Smooth muscle cell (in vitro differentiated cells): ENCODE results near the gene YARS2. TPM values are rescaled to one million over a fixed set of nuclear protein-coding genes. Genes with fewer than 3 reads are reported as not detected.

Experiments used
- DNase-seq: peaks from one replicate; lab custom pipeline; 2025; ENCODE audit not compliant: unreplicated experiment; lab: John Stamatoyannopoulos, UW
- H2AFZ ChIP-seq: fragments of 200-600 bp; sonication (generic); 2 replicates; pipeline ENCODE4 v1.6.0; 2016; ENCODE audit warnings: antibody characterized with exemption, low read depth, mild to moderate bottlenecking
- H3F3A ChIP-seq: fragments of 200-600 bp; sonication (generic); 2 replicates; pipeline ENCODE4 v1.6.0; 2017; ENCODE audit warnings: antibody characterized with exemption, low read depth
- H3K27ac ChIP-seq: fragments of 200-600 bp; sonication (generic); 2 replicates; pipeline ENCODE4 v1.5.1; 2016; ENCODE audit warnings: low read depth, mild to moderate bottlenecking
- H3K27me3 ChIP-seq: fragments of 200-600 bp; sonication (generic); 2 replicates; pipeline ENCODE4 v1.6.1; 2016; ENCODE audit warnings: low read depth, mild to moderate bottlenecking
- H3K36me3 ChIP-seq: fragments of 200-600 bp; sonication (generic); 2 replicates; pipeline ENCODE4 v1.5.1; 2016; ENCODE audit warnings: low read depth
- H3K4me1 ChIP-seq: fragments of 200-600 bp; sonication (generic); 2 replicates; pipeline ENCODE4 v1.5.1; 2016; ENCODE audit warnings: low read depth
- H3K4me2 ChIP-seq: fragments of 200-600 bp; sonication (generic); 2 replicates; pipeline ENCODE4 v1.6.0; 2016; ENCODE audit warnings: mild to moderate bottlenecking
- H3K4me3 ChIP-seq: fragments of 200-600 bp; sonication (generic); 2 replicates; pipeline ENCODE4 v1.5.1; 2016; ENCODE audit warnings: mild to moderate bottlenecking
- H3K79me2 ChIP-seq: fragments of 200-600 bp; sonication (generic); 2 replicates; pipeline ENCODE4 v1.6.0; 2016; ENCODE audit warnings: low read depth, mild to moderate bottlenecking
- H3K9ac ChIP-seq: fragments of 200-600 bp; sonication (generic); 2 replicates; pipeline ENCODE4 v1.6.0; 2016; ENCODE audit warnings: low read depth
- H3K9me3 ChIP-seq: fragments of 200-600 bp; sonication (generic); replicated peaks from 2 replicates; pipeline ENCODE4 v1.5.1; 2016; ENCODE audit warnings: low read depth
- H4K20me1 ChIP-seq: fragments of 200-600 bp; sonication (generic); 2 replicates; pipeline ENCODE4 v1.6.0; 2016; ENCODE audit warnings: low read depth
- WGBS: methylation state at CpG from one replicate; pipeline ENCODE4 v1.1.7; 2016; ENCODE audit warnings: low lambda C conversion rate; 5-methylcytosine and 5-hydroxymethylcytosine counted together
- polyA plus RNA-seq: library from polyadenylated mRNA; unstranded; fragments of >200 nt; fragmentation: Nextera tagmentation; extraction: Ambion mirVana; gene quantifications from 2 replicates; pipeline ENCODE4 v1.2.1, GENCODE V29; 2016
- total RNA-seq: library from RNA; depleted of rRNA; stranded (reverse); fragments of >200 nt; gene quantifications from 2 replicates; pipeline ENCODE4 v1.2.3, GENCODE V29; 2014
- TF ChIP-seq, protein P1 (sequence below): fragments of 200-600 bp; sonication (generic); IDR thresholded peaks from 2 replicates; pipeline ENCODE4 v1.5.1; 2017; ENCODE audit warnings: borderline replicate concordance, mild to moderate bottlenecking, antibody characterized with exemption; ENCODE audit not compliant: insufficient read depth, poor library complexity, severe bottlenecking

YARS2 gene
- 22.5 and 32.6 TPM in 2 replicates for total RNA-seq
- 25.4 and 25.9 TPM in 2 replicates for polyA plus RNA-seq

- peak; percentile 49 for DNase-seq
- WGBS = 1% methylated on average over 39 of the region's 39 CpGs
- peak within 1 kb of the TSS; percentile 93 for H3K9ac ChIP-seq
These were observed at the start of gene YARS2 for GRCh38 chr12:32755654-32756475. YARS2 (minus strand) TSS chr12:32755897; CDS start chr12:32755874, 23 bp downstream.

DNA sequence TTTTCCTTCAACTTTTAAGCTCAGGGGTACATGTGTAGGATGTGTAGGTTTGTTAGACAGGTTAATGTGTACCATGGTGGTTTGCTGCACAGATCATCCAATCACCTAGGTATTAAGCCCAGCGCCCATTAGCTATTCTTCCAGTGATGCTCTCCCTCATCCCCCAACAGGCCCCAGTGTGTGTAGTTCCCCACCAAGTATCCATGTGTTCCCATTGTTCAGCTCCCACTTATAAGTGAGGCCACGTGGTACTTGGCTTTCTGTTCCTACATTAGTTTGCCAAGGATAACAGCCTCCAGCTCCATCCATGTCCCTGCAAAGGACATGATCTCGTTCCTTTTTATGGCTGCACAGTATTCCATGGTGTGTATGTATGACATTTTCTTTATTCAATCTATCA is 48.6 kb upstream of the YARS2 start:
- H3K9ac ChIP-seq = no peak overlapping the region
- no peak overlapping the region for H2AFZ ChIP-seq
- no peaks in the 10 kb centered on the region for H3K79me2 ChIP-seq
- no peak for DNase-seq
- no peaks in the 10 kb centered on the region for H3K4me1 ChIP-seq
- no peak overlapping the region for H3K27ac ChIP-seq
- TF ChIP-seq, protein P1, sequence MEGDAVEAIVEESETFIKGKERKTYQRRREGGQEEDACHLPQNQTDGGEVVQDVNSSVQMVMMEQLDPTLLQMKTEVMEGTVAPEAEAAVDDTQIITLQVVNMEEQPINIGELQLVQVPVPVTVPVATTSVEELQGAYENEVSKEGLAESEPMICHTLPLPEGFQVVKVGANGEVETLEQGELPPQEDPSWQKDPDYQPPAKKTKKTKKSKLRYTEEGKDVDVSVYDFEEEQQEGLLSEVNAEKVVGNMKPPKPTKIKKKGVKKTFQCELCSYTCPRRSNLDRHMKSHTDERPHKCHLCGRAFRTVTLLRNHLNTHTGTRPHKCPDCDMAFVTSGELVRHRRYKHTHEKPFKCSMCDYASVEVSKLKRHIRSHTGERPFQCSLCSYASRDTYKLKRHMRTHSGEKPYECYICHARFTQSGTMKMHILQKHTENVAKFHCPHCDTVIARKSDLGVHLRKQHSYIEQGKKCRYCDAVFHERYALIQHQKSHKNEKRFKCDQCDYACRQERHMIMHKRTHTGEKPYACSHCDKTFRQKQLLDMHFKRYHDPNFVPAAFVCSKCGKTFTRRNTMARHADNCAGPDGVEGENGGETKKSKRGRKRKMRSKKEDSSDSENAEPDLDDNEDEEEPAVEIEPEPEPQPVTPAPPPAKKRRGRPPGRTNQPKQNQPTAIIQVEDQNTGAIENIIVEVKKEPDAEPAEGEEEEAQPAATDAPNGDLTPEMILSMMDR = no peak
- no peaks in the 10 kb centered on the region for H3K27me3 ChIP-seq
- no peaks in the 10 kb centered on the region for H3K36me3 ChIP-seq
- no peaks in the 10 kb centered on the region for H3F3A ChIP-seq
- H3K9me3 ChIP-seq = no peaks in the 10 kb centered on the region
- 94% methylated on average over 3 of the region's 3 CpGs for WGBS
- H3K4me3 ChIP-seq = no peak overlapping the region
- H4K20me1 ChIP-seq = no peaks in the 10 kb centered on the region
- H3K4me2 ChIP-seq = no peak overlapping the region

More at GRCh38 chr12:32755654-32756475, at the start of gene YARS2:
- Histone ChIP-seq H3F3A (no peaks in the 10 kb centered on the region), H3K4me2 (peak within 1 kb of the TSS; percentile 97), H3K9me3 (no peaks in the 10 kb centered on the region), H3K27ac (peak within 1 kb of the TSS; percentile 90), H3K36me3 (peaks cover 12% of the 10 kb centered on the region), H3K27me3 (no peaks in the 10 kb centered on the region), H3K79me2 (peaks cover 25% of the 10 kb centered on the region), H2AFZ (peak within 1 kb of the TSS; percentile 97), H3K4me1 (peaks cover 8% of the 10 kb centered on the region), H4K20me1 (no peaks in the 10 kb centered on the region), H3K4me3 (peak within 1 kb of the TSS; percentile 79)
- TF ChIP-seq, protein P1 = peak; percentile 89

DNA sequence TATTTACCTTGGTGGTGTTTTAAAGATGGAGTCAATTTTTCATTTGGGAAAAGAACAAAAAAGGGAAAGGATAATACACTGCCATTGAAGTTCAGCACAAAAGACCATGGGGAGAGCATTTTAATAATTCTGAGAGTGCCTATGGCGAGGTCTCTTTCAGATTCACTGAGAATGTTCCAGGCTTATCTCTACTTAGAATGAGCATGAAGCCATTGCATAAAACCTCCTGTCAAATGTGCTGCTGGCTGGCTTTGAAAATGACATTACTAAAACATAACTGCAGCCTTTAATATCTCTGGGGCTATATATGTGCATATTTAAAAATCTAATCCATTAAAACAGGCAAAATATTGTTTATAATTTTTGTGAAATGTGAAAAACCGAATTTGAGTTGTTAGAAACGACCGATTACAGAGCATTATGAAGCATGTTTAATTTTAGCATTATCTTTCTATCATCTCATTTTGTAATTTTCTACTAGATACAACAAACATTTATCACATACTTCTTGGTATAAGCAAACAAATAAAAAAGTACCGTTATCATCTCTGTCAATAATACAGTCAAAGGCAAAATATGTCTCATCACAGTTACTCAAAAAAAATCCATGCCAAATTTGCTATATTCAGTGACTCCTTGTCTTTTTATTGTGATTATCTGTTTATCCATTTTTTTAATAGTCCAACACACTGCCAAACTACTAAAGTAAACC is 45.7 kb upstream of the YARS2 start:
- no peaks in the 10 kb centered on the region for H3K79me2 ChIP-seq
- 96% methylated on average over 5 of the region's 5 CpGs for WGBS
- no peak overlapping the region for H3K4me2 ChIP-seq
- no peaks in the 10 kb centered on the region for H3K9me3 ChIP-seq
- H3K4me1 ChIP-seq = no peaks in the 10 kb centered on the region
- H2AFZ ChIP-seq = no peak overlapping the region
- no peaks in the 10 kb centered on the region for H3K27me3 ChIP-seq
- no peak overlapping the region for H3K4me3 ChIP-seq
- no peak overlapping the region for H3K27ac ChIP-seq
- H4K20me1 ChIP-seq = no peaks in the 10 kb centered on the region
- no peaks in the 10 kb centered on the region for H3F3A ChIP-seq
- no peaks in the 10 kb centered on the region for H3K36me3 ChIP-seq
- DNase-seq = no peak
- TF ChIP-seq, protein P1 = no peak
- H3K9ac ChIP-seq = no peak overlapping the region
